ENCODE measurements around the gene SASH1.

- TF ChIP-seq CTCF (conservative IDR thresholded peaks at IDR 0.05 in 1 of 2, IDR thresholded peaks at IDR 0.05 in 1 of 2; ENCODE audit: low read depth in 1 of 2, low read length in 2 of 2), result no peak
- TF ChIP-seq EZH2 (IDR thresholded peaks at IDR 0.05; ENCODE audit: low read length, missing control alignments), result no peak
Observed at GRCh38 chr6:148389086-148389485, 46.4 kb downstream of the SASH1 start.
